GM13977 (cell line): ENCODE measurements around the gene KIF1A.

ENCODE experiments used
- DNase-seq: peaks from one replicate; pipeline ENCODE4 v3.0.0; 2012; ENCODE audit warnings: low spot score
- in situ Hi-C: fragments of 300-500 bp; cut with MboI; formaldehyde crosslinking; loops from one replicate; pipeline ENCODE4 v1.12.0; 2022; ENCODE audit warnings: low sequenced_read_pairs, low pct_unique_long_range_greater_than_20kb, mixed read lengths, inconsistent platforms; ENCODE audit not compliant: unreplicated experiment
- TF ChIP-seq, protein P1 (sequence below): IDR thresholded peaks from 2 replicates; pipeline ENCODE4 v1.5.1; 2012; ENCODE audit warnings: mild to moderate bottlenecking, control low read depth; ENCODE audit not compliant: insufficient read depth; ENCODE audit errors: extremely low read depth, missing control alignments

The KIF1A gene

DNA sequence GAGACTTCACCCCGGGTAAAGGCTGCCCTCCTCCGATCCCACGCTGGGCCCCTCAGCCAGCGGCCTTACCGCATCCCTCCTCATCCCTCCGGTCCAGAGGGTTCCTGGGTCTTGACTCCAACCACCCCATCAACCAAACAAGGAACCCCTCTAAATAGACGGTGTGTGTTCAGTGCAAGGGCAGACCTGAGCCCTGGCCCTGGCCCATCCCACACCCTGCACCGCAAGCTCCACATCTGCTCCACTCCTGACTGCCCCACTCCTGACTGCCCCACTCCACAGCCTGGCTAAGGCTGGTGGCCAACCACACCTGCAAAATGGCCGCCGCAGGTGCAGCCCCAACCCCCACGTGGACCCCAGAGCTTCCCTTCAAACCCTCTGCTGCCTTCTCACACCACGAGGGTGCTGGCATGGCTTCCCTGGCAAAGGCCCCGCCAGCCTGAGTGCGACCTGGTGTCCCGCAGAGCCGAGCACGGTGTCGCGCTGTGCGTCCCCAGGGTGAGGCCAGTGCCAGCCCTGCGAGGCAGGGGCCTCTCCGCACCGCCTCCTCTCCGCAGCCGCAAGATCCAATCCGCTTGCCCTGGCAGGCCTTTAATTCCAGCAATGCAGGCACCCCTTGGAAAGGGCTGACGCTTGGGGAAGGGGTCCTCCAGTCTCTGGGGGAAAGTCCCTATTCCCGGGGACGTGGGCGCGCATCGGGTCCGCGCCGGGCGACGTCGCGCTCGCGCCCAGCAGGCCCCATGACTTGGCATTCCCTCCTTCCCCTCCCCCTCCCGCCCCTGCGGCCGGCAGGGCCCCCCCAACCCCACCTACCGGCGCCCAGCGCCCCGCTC lies 1.5 kb downstream of the KIF1A start:
- in situ Hi-C loops = no loop called here
- TF ChIP-seq, protein P1, sequence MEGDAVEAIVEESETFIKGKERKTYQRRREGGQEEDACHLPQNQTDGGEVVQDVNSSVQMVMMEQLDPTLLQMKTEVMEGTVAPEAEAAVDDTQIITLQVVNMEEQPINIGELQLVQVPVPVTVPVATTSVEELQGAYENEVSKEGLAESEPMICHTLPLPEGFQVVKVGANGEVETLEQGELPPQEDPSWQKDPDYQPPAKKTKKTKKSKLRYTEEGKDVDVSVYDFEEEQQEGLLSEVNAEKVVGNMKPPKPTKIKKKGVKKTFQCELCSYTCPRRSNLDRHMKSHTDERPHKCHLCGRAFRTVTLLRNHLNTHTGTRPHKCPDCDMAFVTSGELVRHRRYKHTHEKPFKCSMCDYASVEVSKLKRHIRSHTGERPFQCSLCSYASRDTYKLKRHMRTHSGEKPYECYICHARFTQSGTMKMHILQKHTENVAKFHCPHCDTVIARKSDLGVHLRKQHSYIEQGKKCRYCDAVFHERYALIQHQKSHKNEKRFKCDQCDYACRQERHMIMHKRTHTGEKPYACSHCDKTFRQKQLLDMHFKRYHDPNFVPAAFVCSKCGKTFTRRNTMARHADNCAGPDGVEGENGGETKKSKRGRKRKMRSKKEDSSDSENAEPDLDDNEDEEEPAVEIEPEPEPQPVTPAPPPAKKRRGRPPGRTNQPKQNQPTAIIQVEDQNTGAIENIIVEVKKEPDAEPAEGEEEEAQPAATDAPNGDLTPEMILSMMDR = no peak
- DNase-seq = no peak

DNA sequence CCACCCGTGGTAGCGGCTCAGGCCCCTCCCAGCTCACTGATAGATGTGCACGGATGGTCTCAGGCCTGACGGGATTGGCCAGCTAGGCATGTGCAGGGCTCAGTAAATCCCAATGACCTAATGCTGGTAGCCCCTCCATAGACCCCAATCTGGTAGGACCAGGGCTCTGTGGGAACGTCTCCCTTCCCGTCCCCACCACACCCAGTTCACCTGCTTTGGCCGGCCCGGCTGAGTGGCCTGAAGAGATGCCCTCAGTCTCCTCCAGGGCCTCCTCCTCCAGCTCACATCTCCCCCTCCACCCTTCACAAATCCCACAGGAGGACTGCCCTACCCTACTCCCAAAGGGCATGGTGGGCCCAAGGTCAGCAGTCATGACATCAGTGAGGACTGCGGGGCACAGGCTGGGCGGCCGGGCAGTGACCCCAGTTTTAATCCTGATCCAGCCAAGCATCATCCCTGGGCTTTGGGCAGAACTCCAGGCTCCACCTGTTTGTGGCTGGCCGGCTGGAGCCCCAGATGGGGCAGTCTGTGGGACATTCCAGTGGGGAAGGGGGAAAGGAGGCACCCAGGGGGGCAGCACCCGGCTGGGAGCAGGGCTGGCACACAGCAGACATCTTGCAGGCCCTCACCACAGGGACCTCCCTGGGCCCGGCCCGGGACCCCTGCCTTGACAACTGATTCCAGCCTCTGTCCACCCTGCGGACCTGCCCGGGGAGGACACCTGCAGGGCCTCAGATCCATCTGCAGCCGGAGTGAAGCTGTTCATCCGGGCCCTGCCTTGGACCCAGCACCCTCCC lies 2.3 kb downstream of the KIF1A start:
- in situ Hi-C loops = no loop called here
- TF ChIP-seq, protein P1 = no peak
- DNase-seq = no peak

DNA sequence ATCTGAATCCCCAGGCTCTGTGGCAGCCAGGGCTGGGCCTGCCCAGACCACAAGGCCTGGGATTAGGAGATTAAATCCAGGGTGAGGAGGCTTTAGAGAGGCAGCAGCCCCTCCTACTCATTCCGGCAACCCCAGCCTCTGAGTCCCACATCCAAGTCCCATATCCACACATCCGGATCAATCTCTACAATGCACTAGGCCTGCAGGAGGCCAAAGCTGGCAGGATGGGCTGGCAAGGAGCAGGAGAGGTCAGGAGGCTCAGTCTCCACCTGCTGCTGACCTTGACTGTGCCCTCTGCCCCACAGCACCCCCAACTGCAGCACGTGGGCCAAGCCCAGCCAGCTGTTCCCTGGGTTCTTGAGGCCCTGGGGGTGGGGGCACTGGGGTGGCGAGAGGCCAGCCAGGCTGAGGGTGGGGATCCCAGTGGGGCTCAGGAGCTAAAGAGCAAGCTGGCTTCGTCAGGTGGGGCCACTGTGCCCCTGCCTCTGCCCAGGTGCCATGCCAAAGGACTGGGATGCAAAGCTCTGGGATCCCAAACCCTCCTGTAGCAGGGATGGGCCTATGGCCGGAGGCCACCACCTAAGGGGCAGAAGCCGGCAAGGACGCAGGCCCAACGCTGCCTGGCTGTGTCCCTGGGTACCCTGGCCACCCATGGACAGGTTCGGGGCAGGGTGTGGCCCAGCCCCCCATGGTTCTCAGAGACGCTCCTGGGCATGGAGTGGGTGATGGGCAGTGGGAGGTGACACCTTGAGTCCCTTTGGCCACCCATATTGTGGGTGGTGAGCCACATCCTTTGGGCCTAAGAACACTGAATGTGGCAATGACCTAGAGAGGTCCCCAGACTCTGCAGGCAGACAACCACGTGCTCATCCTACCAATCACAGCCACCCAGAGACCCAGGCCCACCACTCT lies 3.2 kb downstream of the KIF1A start:
- in situ Hi-C loops = no loop called here
- DNase-seq = no peak
- TF ChIP-seq, protein P1 = no peak

DNA sequence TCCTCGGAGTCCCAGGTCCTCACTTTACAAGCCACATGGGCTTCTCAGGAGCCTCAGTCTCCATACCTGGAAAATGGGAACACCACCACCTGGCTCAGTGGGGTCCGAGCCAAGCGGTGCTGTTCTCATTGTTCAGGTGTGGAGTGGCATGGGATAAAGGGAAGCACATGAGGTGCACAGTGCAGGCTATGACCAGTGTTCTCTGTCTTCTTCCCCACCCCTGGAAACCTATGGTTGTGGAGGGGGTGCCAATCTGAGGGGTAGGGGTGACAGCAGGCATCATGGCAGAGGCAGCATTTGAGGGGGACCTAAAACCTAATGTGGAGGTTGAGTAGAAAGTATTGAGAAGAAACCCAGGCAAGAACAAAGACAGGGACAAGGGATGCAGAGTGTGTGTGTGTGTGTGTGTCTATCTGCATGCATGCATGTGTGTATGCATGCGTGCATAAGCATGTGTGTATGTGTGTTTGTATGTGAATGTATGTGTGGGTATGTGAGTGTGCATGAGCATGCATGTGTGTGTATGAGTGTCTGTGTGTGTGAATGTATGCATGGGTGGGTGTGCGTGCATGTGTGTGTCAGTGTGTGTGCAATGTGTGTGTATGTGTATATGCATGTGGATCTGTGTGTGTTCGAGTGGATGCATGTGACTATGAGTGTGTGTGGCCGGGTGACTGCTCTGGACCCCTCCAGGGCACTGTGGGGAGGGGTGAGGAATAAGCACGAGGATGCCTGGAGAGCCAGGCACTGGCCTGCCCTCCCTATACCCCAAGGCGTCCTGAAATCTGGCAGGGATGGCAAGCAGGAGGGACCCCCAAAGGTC lies 4.0 kb downstream of the KIF1A start:
- in situ Hi-C loops = no loop called here
- TF ChIP-seq, protein P1 = no peak
- no peak for DNase-seq

DNA sequence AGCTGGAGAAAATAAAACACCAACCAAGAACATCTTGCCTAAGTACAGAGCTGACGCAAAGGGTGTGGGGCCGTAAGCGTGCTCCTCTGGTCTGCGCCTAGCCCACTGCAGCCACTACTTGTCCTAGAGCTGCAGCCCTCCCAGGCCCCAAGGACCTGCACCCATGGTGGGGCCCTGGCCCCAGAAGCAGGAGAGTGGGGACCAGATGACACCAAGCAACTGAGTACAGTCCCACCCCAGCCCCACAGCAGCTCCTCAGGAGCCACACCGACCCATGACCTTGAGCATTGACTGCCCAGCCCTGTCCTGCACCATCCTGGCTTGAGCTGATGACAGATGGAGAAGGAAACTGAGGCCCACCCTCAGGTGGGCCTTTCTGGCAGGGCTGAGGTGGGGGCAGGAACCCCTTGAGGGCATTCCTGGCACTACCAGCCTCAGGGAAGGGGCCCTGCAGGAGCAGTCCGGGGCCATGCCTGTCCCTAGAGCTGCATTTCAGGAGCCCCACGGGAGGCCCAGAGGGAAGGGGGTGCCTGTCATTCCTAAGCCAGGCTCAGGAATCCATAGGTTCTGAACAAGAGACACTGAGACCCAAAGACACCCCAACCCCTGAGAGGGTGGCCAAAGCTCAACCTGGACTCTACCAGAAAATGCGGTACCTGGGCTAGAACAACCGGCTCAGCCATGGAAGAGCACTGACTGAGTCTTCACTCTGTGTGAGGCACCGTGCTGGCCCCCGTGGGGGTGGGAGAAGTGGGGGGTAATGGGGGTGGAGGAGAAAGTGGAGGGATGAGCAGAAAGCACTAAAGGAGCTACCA lies 4.9 kb downstream of the KIF1A start:
- in situ Hi-C loops = no loop called here
- TF ChIP-seq, protein P1 = no peak
- DNase-seq = no peak
